ENCODE measurements around the gene RNF148.

RNF148 gene

GRCh38 chr7:122710916-122711315 is 8.2 kb upstream of the RNF148 start:
- no peak overlapping the region for H3K27ac ChIP-seq
- TF ChIP-seq CTCF (conservative IDR thresholded peaks at IDR 0.05): no peak

GRCh38 chr7:122709930-122710646 is 7.4 kb upstream of the RNF148 start:
- H3K27ac ChIP-seq: no peak overlapping the region
- TF ChIP-seq CTCF (conservative IDR thresholded peaks at IDR 0.05): no peak

- no peak for TF ChIP-seq CTCF (conservative IDR thresholded peaks at IDR 0.05)
- no peak overlapping the region for H3K27ac ChIP-seq
Observed at GRCh38 chr7:122706836-122707235, 4.1 kb upstream of the RNF148 start.

GRCh38 chr7:122699017-122699416 is 3.7 kb downstream of the RNF148 start, which contains the start of gene RNF133:
TSS of gene RNF133 (minus strand) at chr7:122699117. CDS start at chr7:122698918, 199 bp downstream.
- no peak within 1 kb of the TSS for H3K27ac ChIP-seq
- no peak for TF ChIP-seq CTCF (conservative IDR thresholded peaks at IDR 0.05)

GRCh38 chr7:122695816-122696215 is 6.9 kb downstream of the RNF148 start:
- TF ChIP-seq CTCF (conservative IDR thresholded peaks at IDR 0.05): no peak
- no peak overlapping the region for H3K27ac ChIP-seq

GRCh38 chr7:122694697-122695096 is 8.0 kb downstream of the RNF148 start:
- no peak for TF ChIP-seq CTCF (conservative IDR thresholded peaks at IDR 0.05)
- no peak overlapping the region for H3K27ac ChIP-seq

GRCh38 chr7:122692769-122693309 is 9.9 kb downstream of the RNF148 start:
- no peak overlapping the region for H3K27ac ChIP-seq
- TF ChIP-seq CTCF (conservative IDR thresholded peaks at IDR 0.05): no peak

Data from VCaP (cell line).